GM12875 (cell line): ENCODE measurements around the gene SPINK1.

ENCODE experiments used
- H3K4me3 ChIP-seq: one replicate; pipeline ENCODE4 v1.5.1; 2011; ENCODE audit warnings: low read depth, low read length, control low read depth
- TF ChIP-seq, protein P1 (sequence below): IDR thresholded peaks from 2 replicates; pipeline ENCODE4 v1.5.1; 2011; ENCODE audit warnings: low read depth, mild to moderate bottlenecking, control low read depth, inconsistent platforms, low read length, moderate library complexity, borderline replicate concordance; ENCODE audit not compliant: insufficient read depth

Gene SPINK1

DNA sequence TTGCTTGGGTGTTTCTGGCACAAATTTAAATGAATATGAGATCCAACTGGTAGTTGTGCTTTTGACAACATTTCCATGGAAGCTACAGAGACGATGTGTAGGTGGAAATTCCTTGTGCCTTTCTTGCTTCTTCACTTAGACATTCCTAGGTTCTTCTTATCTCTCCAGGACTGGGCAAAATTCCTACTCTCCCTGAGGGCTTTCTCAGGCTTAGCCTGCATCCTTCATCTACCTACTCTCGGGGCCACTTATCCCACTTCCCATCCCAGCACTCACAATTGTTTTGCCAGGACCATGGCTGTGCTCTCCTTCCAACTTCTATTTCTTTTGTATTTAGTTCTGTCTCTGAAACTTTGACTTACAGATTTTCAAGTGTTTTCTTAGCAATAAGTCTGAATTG is 17.8 kb upstream of the SPINK1 start:
- H3K4me3 ChIP-seq = no peak overlapping the region
- TF ChIP-seq, protein P1, sequence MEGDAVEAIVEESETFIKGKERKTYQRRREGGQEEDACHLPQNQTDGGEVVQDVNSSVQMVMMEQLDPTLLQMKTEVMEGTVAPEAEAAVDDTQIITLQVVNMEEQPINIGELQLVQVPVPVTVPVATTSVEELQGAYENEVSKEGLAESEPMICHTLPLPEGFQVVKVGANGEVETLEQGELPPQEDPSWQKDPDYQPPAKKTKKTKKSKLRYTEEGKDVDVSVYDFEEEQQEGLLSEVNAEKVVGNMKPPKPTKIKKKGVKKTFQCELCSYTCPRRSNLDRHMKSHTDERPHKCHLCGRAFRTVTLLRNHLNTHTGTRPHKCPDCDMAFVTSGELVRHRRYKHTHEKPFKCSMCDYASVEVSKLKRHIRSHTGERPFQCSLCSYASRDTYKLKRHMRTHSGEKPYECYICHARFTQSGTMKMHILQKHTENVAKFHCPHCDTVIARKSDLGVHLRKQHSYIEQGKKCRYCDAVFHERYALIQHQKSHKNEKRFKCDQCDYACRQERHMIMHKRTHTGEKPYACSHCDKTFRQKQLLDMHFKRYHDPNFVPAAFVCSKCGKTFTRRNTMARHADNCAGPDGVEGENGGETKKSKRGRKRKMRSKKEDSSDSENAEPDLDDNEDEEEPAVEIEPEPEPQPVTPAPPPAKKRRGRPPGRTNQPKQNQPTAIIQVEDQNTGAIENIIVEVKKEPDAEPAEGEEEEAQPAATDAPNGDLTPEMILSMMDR = no peak

- H3K4me3 ChIP-seq = no peak overlapping the region
- TF ChIP-seq, protein P1 = no peak
Measured at GRCh38 chr5:147845618-147846017, 14.1 kb upstream of the SPINK1 start.

GRCh38 chr5:147844846-147845245 is 13.4 kb upstream of the SPINK1 start:
- TF ChIP-seq, protein P1 = no peak
- no peak overlapping the region for H3K4me3 ChIP-seq

DNA sequence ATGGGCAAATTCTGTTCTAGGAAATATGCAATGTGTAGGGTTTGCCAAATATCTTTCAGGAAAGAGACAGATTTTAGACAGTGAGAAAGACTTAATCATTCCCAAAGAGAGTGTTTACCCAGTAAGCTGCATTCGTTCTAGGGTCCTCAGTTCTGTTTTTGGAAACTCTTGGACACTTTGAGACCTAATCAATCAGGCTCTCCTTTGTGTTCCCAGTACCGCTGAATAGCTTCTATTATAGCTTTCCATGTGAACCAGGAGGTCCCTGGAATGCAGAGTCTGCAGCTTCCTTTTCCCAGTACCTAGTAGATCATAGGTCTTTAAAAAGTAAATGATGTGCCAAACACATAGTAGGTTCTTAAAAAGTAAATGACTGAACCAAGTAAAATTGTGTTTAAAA is 11.4 kb upstream of the SPINK1 start:
- TF ChIP-seq, protein P1 = no peak

DNA sequence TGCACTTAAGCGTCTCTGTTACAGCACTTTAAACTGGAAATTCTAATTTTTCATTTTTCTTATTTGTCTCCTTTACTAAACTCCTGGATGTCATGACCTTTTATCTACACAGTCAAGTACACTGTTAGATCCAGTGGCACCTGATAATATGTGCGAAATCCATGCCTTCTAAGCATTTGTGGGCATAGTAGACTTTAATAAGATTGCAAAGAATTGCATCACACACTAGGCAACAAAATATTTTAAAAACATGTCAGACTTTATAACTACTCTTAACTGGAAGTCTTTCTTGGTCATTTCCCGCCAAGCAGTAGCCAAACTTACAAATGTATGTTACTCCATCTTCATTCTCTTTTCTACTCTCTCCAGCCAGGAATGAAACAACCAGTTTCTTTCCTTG is 5.0 kb upstream of the SPINK1 start:
- TF ChIP-seq, protein P1 = no peak
- H3K4me3 ChIP-seq = no peak overlapping the region

More for the DNA sequence above, 11.4 kb upstream of the SPINK1 start:
- no peak overlapping the region for H3K4me3 ChIP-seq

DNA sequence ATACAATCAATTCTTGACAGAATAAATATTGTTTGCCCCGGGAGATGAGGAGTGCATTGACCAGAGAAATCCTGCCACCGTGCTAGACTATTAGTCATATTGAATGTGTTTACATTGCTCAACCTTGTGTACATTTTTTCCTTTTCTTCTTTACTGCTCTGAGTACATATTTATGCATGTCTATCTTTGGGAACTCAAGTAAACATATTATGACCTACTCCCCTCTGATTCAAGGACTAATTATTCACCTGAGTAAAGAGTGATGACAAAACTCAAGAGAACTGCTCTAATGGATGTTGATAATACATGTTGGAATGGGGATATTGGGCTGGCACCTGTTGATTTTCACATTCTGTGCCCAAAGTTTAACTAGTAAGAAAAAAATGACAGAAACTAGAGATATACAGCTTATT is 3.9 kb upstream of the SPINK1 start:
- H3K4me3 ChIP-seq = no peak overlapping the region
- TF ChIP-seq, protein P1 = no peak

- no peak overlapping the region for H3K4me3 ChIP-seq
- TF ChIP-seq, protein P1 = no peak
Measured at GRCh38 chr5:147832541-147832940, 1.1 kb upstream of the SPINK1 start.
